Muscle layer of colon (tissue), 2 donors: ENCODE data around the gene CAPN3.

Experiments
- H3K27ac ChIP-seq: one replicate; pipeline ENCODE4 v1.7.0; 2013; ENCODE audit warnings: low read depth, mild to moderate bottlenecking, low read length, moderate library complexity
- H3K27me3 ChIP-seq, 2 donors: one replicate each; pipeline ENCODE4 v1.7.0; 2013; ENCODE audit warnings: low read length in 2 of 2, mild to moderate bottlenecking in 2 of 2; ENCODE audit not compliant: insufficient read depth in 2 of 2, control insufficient read depth in 1 of 2
- H3K36me3 ChIP-seq: one replicate; pipeline ENCODE4 v1.7.0; 2013; ENCODE audit warnings: mild to moderate bottlenecking, low read length; ENCODE audit not compliant: insufficient read depth
- H3K4me1 ChIP-seq: one replicate; pipeline ENCODE4 v1.7.0; 2013; ENCODE audit warnings: mild to moderate bottlenecking, low read length; ENCODE audit not compliant: insufficient read depth
- H3K4me3 ChIP-seq, 2 donors: one replicate each; pipeline ENCODE4 v1.7.0; 2013; ENCODE audit warnings: low read length in 2 of 2, low read depth in 1 of 2, mild to moderate bottlenecking in 1 of 2, moderate library complexity in 1 of 2
- H3K9ac ChIP-seq: one replicate; pipeline ENCODE4 v1.7.0; 2013; ENCODE audit warnings: low read length
- H3K9me3 ChIP-seq: one replicate; pipeline ENCODE4 v1.7.0; 2013; ENCODE audit warnings: mild to moderate bottlenecking, low read length
- donor health status: abdominal sarcoma.
- donor health status: Adenocarcinoma of cecum.

The CAPN3 gene

DNA sequence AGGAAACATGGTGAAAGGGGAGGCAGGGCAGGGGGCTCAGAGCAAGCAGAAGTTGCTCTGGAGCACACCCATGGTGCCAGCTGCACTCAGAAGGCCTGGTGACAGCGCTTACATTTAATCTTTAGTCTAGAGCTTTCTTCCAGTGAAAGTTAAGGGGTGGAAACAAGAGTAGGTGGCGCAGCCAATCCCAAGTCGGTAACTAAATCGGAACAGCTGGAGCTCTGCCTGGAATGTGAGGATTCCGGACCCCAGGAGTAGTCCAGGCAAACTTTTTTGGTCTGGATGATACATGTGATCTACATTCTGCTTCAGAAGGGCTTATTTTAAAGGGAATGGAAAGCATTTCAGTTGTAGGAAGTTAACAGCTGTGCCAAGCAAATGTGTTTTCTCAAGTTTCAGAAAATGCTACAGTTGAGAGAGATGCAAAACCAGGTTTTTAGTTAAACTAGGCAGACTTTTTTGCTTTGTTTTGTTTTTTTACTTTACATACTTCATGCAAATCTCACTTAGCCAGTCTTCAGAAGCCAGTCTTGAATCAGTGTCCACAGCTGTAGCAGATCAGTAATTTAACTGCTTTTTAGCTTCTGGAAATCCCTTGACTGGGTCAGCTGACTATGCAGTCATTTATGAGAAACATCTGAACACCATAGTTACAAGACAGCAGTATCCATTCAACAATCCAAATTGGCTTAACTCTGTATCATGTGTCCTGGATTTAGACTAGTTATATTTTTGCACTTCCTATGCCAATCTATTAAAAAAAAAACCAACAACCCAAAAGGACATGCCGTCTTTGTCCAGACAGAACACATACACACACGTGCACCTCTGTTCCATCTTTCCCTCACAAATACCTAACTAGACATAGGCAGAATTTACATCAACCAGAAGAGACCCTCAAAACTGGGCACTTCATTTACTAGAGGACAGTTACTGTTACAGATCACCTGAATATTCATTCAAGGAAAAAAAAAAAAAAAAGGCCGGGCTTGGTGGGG lies 98.4 kb downstream of the CAPN3 start:
- peak overlapping the region; percentile 23 to 28 for H3K4me3 ChIP-seq
- peak overlapping the region; percentile 14 for H3K9ac ChIP-seq

DNA sequence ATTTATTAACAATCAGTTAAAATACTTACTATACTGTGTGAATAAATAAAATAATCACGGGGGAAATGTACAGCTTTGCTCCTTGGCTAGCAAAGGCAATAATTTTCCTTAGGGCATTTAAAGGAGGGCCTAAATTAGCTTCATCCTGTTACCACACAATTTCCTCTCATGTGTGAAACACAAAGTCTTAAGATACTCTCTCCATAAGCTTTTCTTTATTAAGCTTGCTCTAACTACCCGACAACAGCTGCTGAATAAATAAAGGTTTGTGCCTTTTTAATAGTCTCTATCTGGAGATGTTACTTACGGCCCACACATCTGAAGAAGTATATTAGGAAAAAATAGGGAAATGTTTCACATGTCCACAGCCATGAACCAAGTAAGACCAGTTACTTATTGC lies 102.0 kb downstream of the CAPN3 start:
- H3K9ac ChIP-seq: peak overlapping the region; percentile 26
- H3K4me3 ChIP-seq: no peak overlapping the region
- H3K27ac ChIP-seq: peak overlapping the region; percentile 8

More for the DNA sequence above, 98.4 kb downstream of the CAPN3 start:
- H3K36me3 ChIP-seq: no peaks in the 10 kb centered on the region
- H3K27ac ChIP-seq: peak overlapping the region; percentile 91
- H3K4me1 ChIP-seq: peaks cover 31% of the 10 kb centered on the region
- H3K9me3 ChIP-seq: no peaks in the 10 kb centered on the region
- no peaks in the 10 kb centered on the region for H3K27me3 ChIP-seq

More for the DNA sequence above, 102.0 kb downstream of the CAPN3 start:
- Histone ChIP-seq H3K36me3 (peaks cover 4% of the 10 kb centered on the region), H3K27me3 (no peaks in the 10 kb centered on the region), H3K9me3 (no peaks in the 10 kb centered on the region), H3K4me1 (peaks cover 20% of the 10 kb centered on the region)
